ENCODE data around the gene TSHZ3.

TSHZ3 gene

DNA sequence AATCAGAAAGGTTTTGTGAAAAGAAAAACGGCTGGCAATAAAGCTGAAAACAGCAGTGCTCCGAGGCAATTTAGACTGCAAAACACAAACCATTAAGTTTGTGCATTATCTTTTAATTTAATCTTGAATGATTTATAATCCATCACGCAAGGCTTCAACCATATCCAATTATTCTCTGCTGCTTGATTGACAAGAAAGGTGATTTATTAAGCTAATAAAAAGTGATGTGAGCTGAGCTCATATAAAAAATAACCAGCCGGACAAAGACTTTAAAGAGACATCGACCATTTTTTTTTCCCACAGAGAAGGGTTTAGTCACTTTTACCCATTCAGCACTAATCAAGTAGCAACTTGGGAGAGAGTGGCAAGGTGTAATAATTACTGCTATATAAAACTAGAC is 33.6 kb downstream of the TSHZ3 start:
- DNase-seq (ENCODE audit: low read depth, low spot score): no peak
- H3K4me3 ChIP-seq (ENCODE audit: low read depth, low read length): no peak overlapping the region
- ChIA-PET CTCF (interaction anchor here (0.9 to 2.0 kb wide), 8 partner anchors 9 to 261 kb away, joined by 3 to 11 read pairs (median 4); no protein-coding TSS in a partner anchor), POLR2A (no interaction called here)
- no peak for TF ChIP-seq CTCF (IDR thresholded peaks at IDR 0.05; ENCODE audit: insufficient read depth, low read length, missing control alignments)

GRCh38 chr19:31314849-31315629 is 34.2 kb downstream of the TSHZ3 start:
- ChIA-PET POLR2A (no interaction called here), CTCF (interaction anchor here (0.9 to 2.0 kb wide), 9 partner anchors 9 to 347 kb away, joined by 3 to 11 read pairs (median 4); no protein-coding TSS in a partner anchor)
- no peak for DNase-seq (ENCODE audit: low read depth, low spot score)
- no peak overlapping the region for H3K4me3 ChIP-seq (ENCODE audit: low read depth, low read length)
- TF ChIP-seq CTCF (IDR thresholded peaks at IDR 0.05; ENCODE audit: insufficient read depth, low read length, missing control alignments): peak; percentile 19

DNA sequence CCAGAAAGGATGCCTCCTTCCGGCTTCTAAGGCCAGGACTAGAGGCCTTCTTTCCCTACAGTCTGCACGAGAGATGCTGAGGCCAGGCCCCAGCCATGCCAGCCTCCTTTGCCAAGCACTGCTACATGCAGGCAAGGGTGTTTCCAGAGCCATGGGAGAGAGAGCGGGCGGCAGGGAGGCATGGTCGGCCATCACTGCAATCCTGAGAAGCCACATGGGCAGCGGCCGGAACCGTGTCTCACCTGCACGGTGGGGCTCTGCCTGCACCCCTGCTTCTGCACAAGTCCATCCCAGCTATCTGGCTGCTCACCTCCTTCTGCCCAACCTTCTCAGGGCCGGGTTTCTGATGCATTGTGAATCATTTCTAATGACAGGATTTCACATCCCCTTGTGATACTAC is 35.1 kb downstream of the TSHZ3 start:
- no peak overlapping the region for H3K4me3 ChIP-seq (ENCODE audit: low read depth, low read length)
- TF ChIP-seq CTCF (IDR thresholded peaks at IDR 0.05; ENCODE audit: insufficient read depth, low read length, missing control alignments): no peak
- DNase-seq (ENCODE audit: low read depth, low spot score): no peak
- CTCF ChIA-PET: interaction anchor here (1.7 to 2.0 kb wide), 2 partner anchors 16 to 56 kb away, joined by 3 to 11 read pairs; no protein-coding TSS in a partner anchor
- POLR2A ChIA-PET: no interaction called here

DNA sequence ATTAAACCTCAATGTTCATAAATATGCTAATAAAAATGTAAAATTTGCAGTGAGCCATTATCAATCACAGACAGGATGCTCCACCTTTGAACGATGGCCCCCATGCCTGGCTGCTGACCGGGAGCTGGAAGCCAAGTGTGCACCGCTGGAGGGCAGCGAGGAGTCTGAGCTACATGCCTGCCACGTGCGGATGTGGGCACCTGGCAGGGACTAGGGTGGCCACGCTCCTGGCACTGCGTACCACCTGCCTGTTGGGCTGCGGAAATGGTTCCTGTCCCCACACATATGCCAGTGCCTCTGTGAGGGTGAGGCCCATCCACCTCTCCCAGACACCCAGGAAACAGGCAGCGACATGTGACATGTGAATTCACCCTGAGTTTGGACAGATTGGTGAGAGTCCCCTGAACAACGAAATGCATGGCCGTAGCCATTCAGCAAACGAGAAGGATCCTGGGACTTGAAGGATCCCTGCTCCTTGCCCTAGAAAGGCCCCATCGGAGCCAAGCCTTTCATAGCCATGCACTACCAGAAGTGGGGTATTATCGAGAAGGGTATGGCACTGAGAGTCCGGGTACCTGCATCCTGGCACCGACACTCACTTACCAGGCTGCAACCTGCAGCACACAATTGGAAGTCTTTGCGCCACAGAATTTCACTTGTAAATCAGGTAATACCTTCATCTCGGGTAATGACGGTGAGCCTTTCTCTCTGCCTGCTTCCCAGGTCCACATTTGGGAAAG is 35.8 kb downstream of the TSHZ3 start:
- CTCF ChIA-PET: interaction anchor here (2.1 kb wide), 1 partner anchor 259 kb away, joined by 9 read pairs; no protein-coding TSS in a partner anchor
- TF ChIP-seq CTCF (IDR thresholded peaks at IDR 0.05; ENCODE audit: insufficient read depth, low read length, missing control alignments): no peak
- POLR2A ChIA-PET: no interaction called here
- no peak for DNase-seq (ENCODE audit: low read depth, low spot score)
- no peak overlapping the region for H3K4me3 ChIP-seq (ENCODE audit: low read depth, low read length)

DNA sequence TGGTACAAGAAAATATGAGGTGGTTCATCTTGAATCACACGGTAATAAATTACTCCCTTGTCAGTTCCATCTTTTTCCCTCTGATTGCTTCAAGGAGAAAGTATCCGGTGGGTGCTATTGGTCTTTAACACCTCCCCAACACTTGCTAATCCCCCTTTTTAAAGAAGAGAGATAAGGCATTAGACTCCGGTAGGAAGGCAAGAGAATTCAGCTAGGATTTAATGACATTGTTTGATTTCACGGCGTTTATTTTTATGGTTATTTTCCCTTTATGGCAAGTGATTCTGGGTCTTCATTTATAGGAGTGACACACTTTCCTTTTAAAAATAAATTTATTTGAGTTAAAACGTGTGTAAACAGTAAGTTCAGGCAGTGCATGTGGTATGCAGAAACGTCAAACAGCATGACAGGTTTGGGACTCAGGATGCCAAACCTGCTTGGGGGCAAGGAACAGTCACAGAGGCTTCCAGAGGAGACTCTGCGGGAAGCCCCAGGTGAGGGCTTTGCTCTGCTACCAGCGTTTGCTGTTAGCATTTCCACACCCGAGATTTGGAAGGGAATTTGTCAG is 36.5 kb downstream of the TSHZ3 start:
- TF ChIP-seq CTCF (IDR thresholded peaks at IDR 0.05; ENCODE audit: insufficient read depth, low read length, missing control alignments): no peak
- H3K4me3 ChIP-seq (ENCODE audit: low read depth, low read length): no peak overlapping the region
- POLR2A ChIA-PET: no interaction called here
- CTCF ChIA-PET: interaction anchor here (2.1 kb wide), 1 partner anchor 258 kb away, joined by 9 read pairs; no protein-coding TSS in a partner anchor
- no peak for DNase-seq (ENCODE audit: low read depth, low spot score)

Measured in AG04449 (cell line).